Keratinocyte (primary cell): ENCODE results near the gene ZSCAN5A. TPM values are rescaled to one million over a fixed set of nuclear protein-coding genes. Genes with fewer than 3 reads are reported as not detected.

Experiments used
- DNase-seq: peaks from one replicate; pipeline ENCODE4 v3.0.0-alpha.2; 2011; ENCODE audit warnings: low read depth, missing footprints, low spot score
- FAIRE-seq: peaks from 2 replicates; lab custom pipeline; 2011; peaks lifted over from hg19 to GRCh38; lab: Jason Lieb, UNC
- H2AFZ ChIP-seq: 2 replicates; pipeline ENCODE4 v1.6.0; 2012; ENCODE audit warnings: low read length, control low read depth, inconsistent platforms; ENCODE audit not compliant: control insufficient read depth
- H3K27ac ChIP-seq: 2 replicates; pipeline ENCODE4 v1.5.1; 2011; ENCODE audit warnings: low read length; ENCODE audit not compliant: control insufficient read depth, insufficient read depth
- H3K27me3 ChIP-seq: 3 replicates; pipeline ENCODE4 v1.6.0; 2011; ENCODE audit warnings: low read length; ENCODE audit not compliant: control insufficient read depth, insufficient read depth; ENCODE audit errors: extremely low read depth
- H3K36me3 ChIP-seq, 2 experiments: 2 replicates in 1 of 2; 3 replicates in 1 of 2; pipeline ENCODE4 v1.5.1; 2011; ENCODE audit warnings: low read length in 2 of 2, mild to moderate bottlenecking in 1 of 2; ENCODE audit not compliant: control insufficient read depth in 2 of 2, insufficient read depth in 2 of 2; ENCODE audit errors: extremely low read depth in 1 of 2
- H3K4me1 ChIP-seq: 3 replicates; pipeline ENCODE4 v1.5.1; 2011; ENCODE audit warnings: low read length; ENCODE audit not compliant: control insufficient read depth, insufficient read depth; ENCODE audit errors: extremely low read depth
- H3K4me2 ChIP-seq: 3 replicates; pipeline ENCODE4 v1.6.0; 2011; ENCODE audit warnings: low read depth, low read length; ENCODE audit not compliant: control insufficient read depth, insufficient read depth; ENCODE audit errors: extremely low read depth
- H3K4me3 ChIP-seq, 3 experiments: fragments of 200-600 bp in 1 of 3; sonication (generic) in 1 of 3; 2 replicates in 2 of 3; 3 replicates in 1 of 3; pipeline ENCODE4 v1.5.1; 2011 to 2016; ENCODE audit warnings: low read length in 3 of 3, mild to moderate bottlenecking in 3 of 3, control low read depth in 2 of 3, inconsistent platforms in 1 of 3, low read depth in 1 of 3, mixed read lengths in 1 of 3, mixed run types in 1 of 3, moderate library complexity in 1 of 3; ENCODE audit not compliant: control insufficient read depth in 2 of 3, insufficient read depth in 2 of 3; ENCODE audit errors: extremely low read depth in 1 of 3
- H3K79me2 ChIP-seq: 2 replicates; pipeline ENCODE4 v1.6.0; 2012; ENCODE audit warnings: low read length; ENCODE audit not compliant: control insufficient read depth, insufficient read depth
- H3K9ac ChIP-seq: 3 replicates; pipeline ENCODE4 v1.6.0; 2011; ENCODE audit warnings: low read length; ENCODE audit not compliant: control insufficient read depth, insufficient read depth; ENCODE audit errors: extremely low read depth
- H3K9me1 ChIP-seq: 3 replicates; pipeline ENCODE4 v1.6.0; 2011; ENCODE audit warnings: low read length; ENCODE audit not compliant: control insufficient read depth, insufficient read depth; ENCODE audit errors: extremely low read depth
- H3K9me3 ChIP-seq: 2 replicates; pipeline ENCODE4 v1.5.1; 2012; ENCODE audit warnings: low read depth, low read length; ENCODE audit not compliant: control insufficient read depth
- H4K20me1 ChIP-seq: 3 replicates; pipeline ENCODE4 v1.6.0; 2011; ENCODE audit warnings: low read length; ENCODE audit not compliant: control insufficient read depth, insufficient read depth; ENCODE audit errors: extremely low read depth
- EZH2 ChIP-seq: IDR thresholded peaks from one replicate; pipeline ENCODE4 v1.6.1; 2012; ENCODE audit warnings: inconsistent platforms, mild to moderate bottlenecking, low read length, moderate library complexity
- dilution Hi-C: fragments of 300-500 bp; cut with MboI; formaldehyde crosslinking; loops from one replicate; pipeline ENCODE4 v1.7.0; 2020; ENCODE audit warnings: low sequenced_read_pairs; ENCODE audit not compliant: extremely low pct_ligation_motif_present
- polyA plus RNA-seq, 5 experiments: library from polyadenylated mRNA; depleted of rRNA in 3 of 5; stranded (reverse) in 3 of 5; stranded (forward) in 1 of 5; unstranded in 1 of 5; fragments of >200 nt; gene quantifications; 1 replicate in 1 of 5; 2 replicates in 3 of 5; 3 replicates in 1 of 5; pipeline versions ENCODE4 v1.2.1 to v1.2.3, GENCODE V29; 2011 to 2012; ENCODE audit warnings: missing spikeins in 2 of 5, low read depth in 1 of 5, low replicate concordance in 1 of 5
- TF ChIP-seq, protein P1 (sequence below), 3 experiments: IDR thresholded peaks in 1 of 3; conservative IDR thresholded peaks in 1 of 3; optimal IDR thresholded peaks in 1 of 3; 2 replicates in 2 of 3; 3 replicates in 1 of 3; pipeline versions ENCODE3 to v1.5.1; 2011; ENCODE audit warnings: low read length in 3 of 3, mild to moderate bottlenecking in 3 of 3, moderate library complexity in 2 of 3, control low read depth in 1 of 3, inconsistent platforms in 1 of 3; ENCODE audit not compliant: insufficient read depth in 2 of 3; ENCODE audit errors: extremely low read depth in 1 of 3

The ZSCAN5A gene
- polyA plus RNA-seq, 1 donor (not counting 4 experiments of a cell fraction or from before 2014, with no cell fraction given), result 6.1 TPM

GRCh38 chr19:56301155-56301554 is 13.5 kb downstream of the ZSCAN5A start:
- no peaks in the 10 kb centered on the region for H3K27me3 ChIP-seq
- dilution Hi-C loops, result no loop called here
- H3K36me3 ChIP-seq, result peaks cover 5 to 6% of the 10 kb centered on the region in 2 experiments
- no peak overlapping the region for H3K4me3 ChIP-seq
- FAIRE-seq, result no peak
- no peaks in the 10 kb centered on the region for H4K20me1 ChIP-seq
- TF ChIP-seq EZH2, result no peak
- TF ChIP-seq, protein P1, sequence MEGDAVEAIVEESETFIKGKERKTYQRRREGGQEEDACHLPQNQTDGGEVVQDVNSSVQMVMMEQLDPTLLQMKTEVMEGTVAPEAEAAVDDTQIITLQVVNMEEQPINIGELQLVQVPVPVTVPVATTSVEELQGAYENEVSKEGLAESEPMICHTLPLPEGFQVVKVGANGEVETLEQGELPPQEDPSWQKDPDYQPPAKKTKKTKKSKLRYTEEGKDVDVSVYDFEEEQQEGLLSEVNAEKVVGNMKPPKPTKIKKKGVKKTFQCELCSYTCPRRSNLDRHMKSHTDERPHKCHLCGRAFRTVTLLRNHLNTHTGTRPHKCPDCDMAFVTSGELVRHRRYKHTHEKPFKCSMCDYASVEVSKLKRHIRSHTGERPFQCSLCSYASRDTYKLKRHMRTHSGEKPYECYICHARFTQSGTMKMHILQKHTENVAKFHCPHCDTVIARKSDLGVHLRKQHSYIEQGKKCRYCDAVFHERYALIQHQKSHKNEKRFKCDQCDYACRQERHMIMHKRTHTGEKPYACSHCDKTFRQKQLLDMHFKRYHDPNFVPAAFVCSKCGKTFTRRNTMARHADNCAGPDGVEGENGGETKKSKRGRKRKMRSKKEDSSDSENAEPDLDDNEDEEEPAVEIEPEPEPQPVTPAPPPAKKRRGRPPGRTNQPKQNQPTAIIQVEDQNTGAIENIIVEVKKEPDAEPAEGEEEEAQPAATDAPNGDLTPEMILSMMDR (optimal IDR thresholded peaks at IDR 0.05 in 1 of 3, IDR thresholded peaks at IDR 0.05 in 1 of 3, conservative IDR thresholded peaks at IDR 0.05 in 1 of 3; ENCODE audit: extremely low read depth in 1 of 3, insufficient read depth in 2 of 3, low read length in 3 of 3), result peak; percentile 2 to 25 (median 14)
- H2AFZ ChIP-seq, result no peak overlapping the region
- peaks cover 9% of the 10 kb centered on the region for H3K4me1 ChIP-seq
- H3K27ac ChIP-seq, result no peak overlapping the region
- H3K9ac ChIP-seq, result no peak overlapping the region
- DNase-seq, result no peak
- H3K79me2 ChIP-seq, result no peaks in the 10 kb centered on the region
- no peak overlapping the region for H3K4me2 ChIP-seq
- H3K9me3 ChIP-seq, result no peaks in the 10 kb centered on the region
- H3K9me1 ChIP-seq, result no peaks in the 10 kb centered on the region

- Histone ChIP-seq H3K27me3 (no peaks in the 10 kb centered on the region), H3K27ac (no peak overlapping the region), H3K9me1 (no peaks in the 10 kb centered on the region), H3K9me3 (no peaks in the 10 kb centered on the region), H3K4me1 (peaks cover 21% of the 10 kb centered on the region), H3K4me3 (no peak overlapping the region), H3K9ac (no peak overlapping the region), H3K79me2 (no peaks in the 10 kb centered on the region), H3K4me2 (no peak overlapping the region), H3K36me3 (peaks cover 4 to 6% of the 10 kb centered on the region in 2 experiments), H2AFZ (no peak overlapping the region), H4K20me1 (no peaks in the 10 kb centered on the region)
- dilution Hi-C loops, result no loop called here
- no peak for TF ChIP-seq EZH2
- TF ChIP-seq, protein P1 (optimal IDR thresholded peaks at IDR 0.05 in 1 of 3, IDR thresholded peaks at IDR 0.05 in 1 of 3, conservative IDR thresholded peaks at IDR 0.05 in 1 of 3; ENCODE audit: extremely low read depth in 1 of 3, insufficient read depth in 2 of 3, low read length in 3 of 3), result no peak
- DNase-seq (no peak), FAIRE-seq (no peak)
Measured at GRCh38 chr19:56299688-56300087, 15.0 kb downstream of the ZSCAN5A start.
